Upper lobe of left lung (tissue), 6 donors: ENCODE data around the gene LAMC2. TPM values are rescaled to one million over a fixed set of nuclear protein-coding genes. Genes with fewer than 3 reads are reported as not detected.
A peak's percentile ranks its signal among the peaks of the same experiment; 100 is the strongest.
"Not testable (repeated sequence)": the region's sequence is repeated elsewhere in the genome, so short reads cannot be mapped to it uniquely, and the experiment has no call there.

Experiments used
- ATAC-seq, 2 donors: fragments of 200-7000 bp; cut with Tn5 transposase; one replicate each; pipeline ENCODE4 v1.9.1; 2022; ENCODE audit warnings: mild to moderate bottlenecking in 2 of 2, moderate library complexity in 2 of 2; ENCODE audit not compliant: low FRiP score in 2 of 2
- DNase-seq, 2 donors: peaks; one replicate each; pipeline ENCODE4 v3.0.0-alpha.2; 2019 to 2020
- H3K27ac ChIP-seq, 4 donors: fragments of 200-600 bp; sonication (generic); one replicate each; pipeline ENCODE4 v1.5.1; 2016 to 2019
- H3K27me3 ChIP-seq, 4 donors: fragments of 200-600 bp; sonication (generic); one replicate each; pipeline ENCODE4 v1.5.1; 2017 to 2019
- H3K36me3 ChIP-seq, 4 donors: fragments of 200-600 bp; sonication (generic); one replicate each; pipeline ENCODE4 v1.5.1; 2016 to 2019
- H3K4me1 ChIP-seq, 4 donors: fragments of 200-600 bp; sonication (generic); one replicate each; pipeline ENCODE4 v1.5.1; 2018 to 2019
- H3K4me3 ChIP-seq, 4 donors: fragments of 200-600 bp; sonication (generic); one replicate each; pipeline ENCODE4 v1.5.1; 2017 to 2019; ENCODE audit warnings: mild to moderate bottlenecking in 2 of 4, moderate library complexity in 1 of 4
- H3K9me3 ChIP-seq, 4 donors: fragments of 200-600 bp; sonication (generic); one replicate each; pipeline ENCODE4 v1.5.1; 2018 to 2019
- EP300 ChIP-seq, 4 donors: sonication (generic); formaldehyde crosslinking; IDR thresholded peaks; one replicate each; pipeline ENCODE4 v1.5.1; 2017; ENCODE audit warnings: antibody characterized with exemption in 4 of 4, control low read depth in 2 of 4
- POLR2A ChIP-seq, 4 donors: fragments of 450-650 bp; IDR thresholded peaks; one replicate each; pipeline ENCODE4 v1.5.1; 2016 to 2017; ENCODE audit warnings: antibody characterized with exemption in 4 of 4, mild to moderate bottlenecking in 2 of 4
- POLR2AphosphoS5 ChIP-seq, 2 donors: sonication (generic); formaldehyde crosslinking; IDR thresholded peaks; one replicate each; pipeline ENCODE4 v1.5.1; 2017; ENCODE audit warnings: antibody characterized with exemption in 2 of 2
- WGBS, 2 donors: methylation state at CpG; one replicate each; pipeline ENCODE4 v1.1.5; 2017 to 2018; 5-methylcytosine and 5-hydroxymethylcytosine counted together
- total RNA-seq, 6 donors: library from RNA; depleted of rRNA in 4 of 6; stranded (reverse); fragments of >200 nt in 4 of 6; gene quantifications; one replicate each; pipeline versions ENCODE4 v1.1.0 to v1.2.1, GENCODE V29; 2016 to 2021
- TF ChIP-seq, protein P1 (sequence below), 6 experiments: fragments of 450-650 bp in 4 of 6; fragments of 200-600 bp in 2 of 6; sonication (generic) in 2 of 6; IDR thresholded peaks; one replicate each; pipeline ENCODE4 v1.5.1; 2016 to 2019; ENCODE audit warnings: antibody characterized with exemption in 6 of 6
- donor health status: DM: no; HTN: no; CAD: no; lungs with moderate emphysema.
- donor health status: DM: no; HTN: yes; CAD: no; lungs with severe emphysema.

LAMC2 gene
- total RNA-seq, 6 donors from 2014 or later, result 10.5 to 74.6 (median 46.1) TPM

GRCh38 chr1:183267646-183268431 lies 81.8 kb downstream of the LAMC2 start:
- no peak for DNase-seq
- Histone ChIP-seq H3K4me3 (no peak overlapping the region), H3K36me3 (no peaks in the 10 kb centered on the region), H3K9me3 (no peaks in the 10 kb centered on the region), H3K27ac (peak overlapping the region in 2 of 4 donors; percentile 23 to 37), H3K4me1 (peaks cover 0 to 3% (median 0%) of the 10 kb centered on the region in 4 donors), H3K27me3 (no peaks in the 10 kb centered on the region)
- ATAC-seq, result peak in 1 of 2 donors; percentile 93
- WGBS, 2 donors, result 59 to 68% methylated on average over 5 to 7 of the region's 7 CpGs
- TF ChIP-seq POLR2AphosphoS5 (IDR thresholded peaks at IDR 0.05), result peak in 1 of 2 donors; percentile 55
- TF ChIP-seq POLR2A (IDR thresholded peaks at IDR 0.05), result no peak

GRCh38 chr1:183270541-183271141 lies 84.6 kb downstream of the LAMC2 start:
- no peak overlapping the region for H3K4me3 ChIP-seq
- H3K4me1 ChIP-seq, result peaks cover 0 to 3% (median 0%) of the 10 kb centered on the region in 4 donors
- TF ChIP-seq POLR2AphosphoS5 (IDR thresholded peaks at IDR 0.05) (no peak), EP300 (IDR thresholded peaks at IDR 0.05) (no peak), POLR2A (IDR thresholded peaks at IDR 0.05) (no peak)
- TF ChIP-seq, protein P1, sequence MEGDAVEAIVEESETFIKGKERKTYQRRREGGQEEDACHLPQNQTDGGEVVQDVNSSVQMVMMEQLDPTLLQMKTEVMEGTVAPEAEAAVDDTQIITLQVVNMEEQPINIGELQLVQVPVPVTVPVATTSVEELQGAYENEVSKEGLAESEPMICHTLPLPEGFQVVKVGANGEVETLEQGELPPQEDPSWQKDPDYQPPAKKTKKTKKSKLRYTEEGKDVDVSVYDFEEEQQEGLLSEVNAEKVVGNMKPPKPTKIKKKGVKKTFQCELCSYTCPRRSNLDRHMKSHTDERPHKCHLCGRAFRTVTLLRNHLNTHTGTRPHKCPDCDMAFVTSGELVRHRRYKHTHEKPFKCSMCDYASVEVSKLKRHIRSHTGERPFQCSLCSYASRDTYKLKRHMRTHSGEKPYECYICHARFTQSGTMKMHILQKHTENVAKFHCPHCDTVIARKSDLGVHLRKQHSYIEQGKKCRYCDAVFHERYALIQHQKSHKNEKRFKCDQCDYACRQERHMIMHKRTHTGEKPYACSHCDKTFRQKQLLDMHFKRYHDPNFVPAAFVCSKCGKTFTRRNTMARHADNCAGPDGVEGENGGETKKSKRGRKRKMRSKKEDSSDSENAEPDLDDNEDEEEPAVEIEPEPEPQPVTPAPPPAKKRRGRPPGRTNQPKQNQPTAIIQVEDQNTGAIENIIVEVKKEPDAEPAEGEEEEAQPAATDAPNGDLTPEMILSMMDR (IDR thresholded peaks at IDR 0.05), result no peak
- WGBS, 2 donors, result 53 to 54% methylated on average over 3 to 5 of the region's 5 CpGs
- DNase-seq, result no peak
- no peaks in the 10 kb centered on the region for H3K27me3 ChIP-seq
- no peaks in the 10 kb centered on the region for H3K36me3 ChIP-seq
- no peak overlapping the region for H3K27ac ChIP-seq
- H3K9me3 ChIP-seq, result no peaks in the 10 kb centered on the region
- ATAC-seq, result peak in 1 of 2 donors; percentile 27

GRCh38 chr1:183272390-183272848 lies 86.4 kb downstream of the LAMC2 start:
- Histone ChIP-seq H3K4me1 (peaks cover 0 to 3% (median 0%) of the 10 kb centered on the region in 4 donors), H3K27ac (peak overlapping the region in 1 of 4 donors; percentile 17), H3K9me3 (no peaks in the 10 kb centered on the region), H3K27me3 (no peaks in the 10 kb centered on the region), H3K36me3 (no peaks in the 10 kb centered on the region), H3K4me3 (no peak overlapping the region)
- ATAC-seq, result peak in 1 of 2 donors; percentile 5
- TF ChIP-seq, protein P1 (IDR thresholded peaks at IDR 0.05), result no peak
- TF ChIP-seq EP300 (IDR thresholded peaks at IDR 0.05), result no peak
- TF ChIP-seq POLR2A (IDR thresholded peaks at IDR 0.05), result no peak
- TF ChIP-seq POLR2AphosphoS5 (IDR thresholded peaks at IDR 0.05), result no peak
- 71 to 78% methylated on average over 4 of the region's 4 CpGs for WGBS, 2 donors
- no peak for DNase-seq

DNA sequence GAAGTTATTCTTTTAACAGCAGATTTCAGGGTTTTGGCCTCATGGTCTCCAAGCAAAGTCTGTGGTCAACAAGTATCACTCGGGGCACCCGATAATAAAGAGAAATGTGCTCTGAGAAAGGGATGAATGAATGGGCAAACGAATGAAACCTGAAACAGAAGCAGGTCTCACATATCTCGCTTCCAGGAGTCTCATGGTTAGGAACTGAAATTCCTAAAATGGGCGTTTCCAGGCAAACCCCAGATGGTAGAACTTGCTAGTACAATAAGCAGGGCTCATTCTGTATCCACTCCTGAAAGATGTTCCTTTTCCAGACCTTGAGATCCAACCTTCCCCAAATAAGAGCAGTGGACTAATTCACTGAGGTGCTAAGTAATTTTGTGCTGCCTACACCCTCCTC lies 87.2 kb downstream of the LAMC2 start:
- DNase-seq, result no peak
- WGBS, 2 donors, result 87% methylated on average over 5 of the region's 5 CpGs
- Histone ChIP-seq H3K4me1 (peaks cover 0 to 4% (median under 1%) of the 10 kb centered on the region in 4 donors), H3K27ac (no peak overlapping the region), H3K36me3 (no peaks in the 10 kb centered on the region), H3K9me3 (no peaks in the 10 kb centered on the region), H3K4me3 (no peak overlapping the region), H3K27me3 (no peaks in the 10 kb centered on the region)
- TF ChIP-seq POLR2AphosphoS5 (IDR thresholded peaks at IDR 0.05) (no peak), POLR2A (IDR thresholded peaks at IDR 0.05) (no peak), EP300 (IDR thresholded peaks at IDR 0.05) (no peak)
- TF ChIP-seq, protein P1 (IDR thresholded peaks at IDR 0.05), result no peak
- no peak for ATAC-seq

DNA sequence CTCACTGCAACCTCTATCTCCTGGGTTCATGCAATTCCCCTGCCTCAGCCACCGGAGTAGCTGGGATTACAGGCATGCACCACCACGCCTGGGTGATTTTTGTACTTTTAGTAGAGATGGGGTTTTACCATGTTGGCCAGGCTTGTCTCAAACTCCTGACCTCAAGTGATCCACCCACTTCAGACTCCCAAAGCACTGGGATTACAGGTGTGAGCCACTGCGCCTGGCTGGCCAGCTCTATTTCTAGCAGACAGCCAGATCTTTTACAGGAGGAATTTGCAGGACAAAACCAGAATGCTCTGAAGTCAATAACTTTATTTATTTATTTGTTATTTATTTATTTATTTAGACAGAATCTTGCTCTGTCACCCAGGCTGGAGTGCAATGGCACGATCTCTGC lies 87.9 kb downstream of the LAMC2 start:
- not testable (repeated sequence) for H3K27ac ChIP-seq, H3K4me3 ChIP-seq, H3K9me3 ChIP-seq, H3K4me1 ChIP-seq, DNase-seq, H3K36me3 ChIP-seq, H3K27me3 ChIP-seq, ATAC-seq
- WGBS, 2 donors, result 94 to 97% methylated on average over 4 of the region's 4 CpGs
